Smooth muscle cell (in vitro differentiated cells): ENCODE data around the gene ATP1B1. TPM values are rescaled to one million over a fixed set of nuclear protein-coding genes. Genes with fewer than 3 reads are reported as not detected.

Source experiments
- DNase-seq: peaks from one replicate; lab custom pipeline; 2025; ENCODE audit not compliant: unreplicated experiment; lab: John Stamatoyannopoulos, UW
- H2AFZ ChIP-seq: fragments of 200-600 bp; sonication (generic); 2 replicates; pipeline ENCODE4 v1.6.0; 2016; ENCODE audit warnings: antibody characterized with exemption, low read depth, mild to moderate bottlenecking
- H3F3A ChIP-seq: fragments of 200-600 bp; sonication (generic); 2 replicates; pipeline ENCODE4 v1.6.0; 2017; ENCODE audit warnings: antibody characterized with exemption, low read depth
- H3K27ac ChIP-seq: fragments of 200-600 bp; sonication (generic); 2 replicates; pipeline ENCODE4 v1.5.1; 2016; ENCODE audit warnings: low read depth, mild to moderate bottlenecking
- H3K27me3 ChIP-seq: fragments of 200-600 bp; sonication (generic); 2 replicates; pipeline ENCODE4 v1.6.1; 2016; ENCODE audit warnings: low read depth, mild to moderate bottlenecking
- H3K36me3 ChIP-seq: fragments of 200-600 bp; sonication (generic); 2 replicates; pipeline ENCODE4 v1.5.1; 2016; ENCODE audit warnings: low read depth
- H3K4me1 ChIP-seq: fragments of 200-600 bp; sonication (generic); 2 replicates; pipeline ENCODE4 v1.5.1; 2016; ENCODE audit warnings: low read depth
- H3K4me2 ChIP-seq: fragments of 200-600 bp; sonication (generic); 2 replicates; pipeline ENCODE4 v1.6.0; 2016; ENCODE audit warnings: mild to moderate bottlenecking
- H3K4me3 ChIP-seq: fragments of 200-600 bp; sonication (generic); 2 replicates; pipeline ENCODE4 v1.5.1; 2016; ENCODE audit warnings: mild to moderate bottlenecking
- H3K79me2 ChIP-seq: fragments of 200-600 bp; sonication (generic); 2 replicates; pipeline ENCODE4 v1.6.0; 2016; ENCODE audit warnings: low read depth, mild to moderate bottlenecking
- H3K9ac ChIP-seq: fragments of 200-600 bp; sonication (generic); 2 replicates; pipeline ENCODE4 v1.6.0; 2016; ENCODE audit warnings: low read depth
- H3K9me3 ChIP-seq: fragments of 200-600 bp; sonication (generic); replicated peaks from 2 replicates; pipeline ENCODE4 v1.5.1; 2016; ENCODE audit warnings: low read depth
- H4K20me1 ChIP-seq: fragments of 200-600 bp; sonication (generic); 2 replicates; pipeline ENCODE4 v1.6.0; 2016; ENCODE audit warnings: low read depth
- CTCF ChIP-seq: fragments of 200-600 bp; sonication (generic); IDR thresholded peaks from 2 replicates; pipeline ENCODE4 v1.5.1; 2017; ENCODE audit warnings: borderline replicate concordance, mild to moderate bottlenecking, antibody characterized with exemption; ENCODE audit not compliant: insufficient read depth, poor library complexity, severe bottlenecking
- WGBS: methylation state at CpG from one replicate; pipeline ENCODE4 v1.1.7; 2016; ENCODE audit warnings: low lambda C conversion rate; 5-methylcytosine and 5-hydroxymethylcytosine counted together
- polyA plus RNA-seq: library from polyadenylated mRNA; unstranded; fragments of >200 nt; fragmentation: Nextera tagmentation; extraction: Ambion mirVana; gene quantifications from 2 replicates; pipeline ENCODE4 v1.2.1, GENCODE V29; 2016
- total RNA-seq: library from RNA; depleted of rRNA; stranded (reverse); fragments of >200 nt; gene quantifications from 2 replicates; pipeline ENCODE4 v1.2.3, GENCODE V29; 2014

Gene ATP1B1
- total and polyA plus RNA-seq, 2 experiments from 2014 or later: 144 to 347 TPM

GRCh38 chr1:169155675-169156074, 49.2 kb downstream of the ATP1B1 start:
- H3K4me3 ChIP-seq: no peak overlapping the region
- no peaks in the 10 kb centered on the region for H3K79me2 ChIP-seq
- H3K4me1 ChIP-seq: no peaks in the 10 kb centered on the region
- no peaks in the 10 kb centered on the region for H3F3A ChIP-seq
- DNase-seq: no peak
- no peaks in the 10 kb centered on the region for H3K9me3 ChIP-seq
- no peak for TF ChIP-seq CTCF
- H4K20me1 ChIP-seq: no peaks in the 10 kb centered on the region
- 89% methylated on average over 1 of the region's 1 CpG for WGBS
- no peak overlapping the region for H3K9ac ChIP-seq
- H3K36me3 ChIP-seq: no peaks in the 10 kb centered on the region
- no peak overlapping the region for H3K27ac ChIP-seq
- no peak overlapping the region for H3K4me2 ChIP-seq
- H3K27me3 ChIP-seq: no peaks in the 10 kb centered on the region
- H2AFZ ChIP-seq: no peak overlapping the region

- DNase-seq: no peak
- Histone ChIP-seq H3K27ac (no peak overlapping the region), H4K20me1 (no peaks in the 10 kb centered on the region), H3K79me2 (no peaks in the 10 kb centered on the region), H3K27me3 (no peaks in the 10 kb centered on the region), H3K4me3 (no peak overlapping the region), H3K36me3 (no peaks in the 10 kb centered on the region), H3K9me3 (no peaks in the 10 kb centered on the region), H2AFZ (no peak overlapping the region), H3K4me2 (no peak overlapping the region), H3K4me1 (no peaks in the 10 kb centered on the region), H3K9ac (no peak overlapping the region), H3F3A (no peaks in the 10 kb centered on the region)
- no peak for TF ChIP-seq CTCF
- WGBS: 89% methylated on average over 3 of the region's 3 CpGs
These were observed 50.1 kb downstream of the ATP1B1 start for GRCh38 chr1:169156580-169156979.

GRCh38 chr1:169160845-169161495, 54.5 kb downstream of the ATP1B1 start:
- no peaks in the 10 kb centered on the region for H4K20me1 ChIP-seq
- TF ChIP-seq CTCF: no peak
- H3K4me2 ChIP-seq: no peak overlapping the region
- no peaks in the 10 kb centered on the region for H3K4me1 ChIP-seq
- H3K4me3 ChIP-seq: no peak overlapping the region
- no peak overlapping the region for H2AFZ ChIP-seq
- H3K79me2 ChIP-seq: no peaks in the 10 kb centered on the region
- H3K27me3 ChIP-seq: no peaks in the 10 kb centered on the region
- H3F3A ChIP-seq: no peaks in the 10 kb centered on the region
- no peak overlapping the region for H3K27ac ChIP-seq
- WGBS: 92% methylated on average over 3 of the region's 3 CpGs
- DNase-seq: no peak
- H3K36me3 ChIP-seq: no peaks in the 10 kb centered on the region
- H3K9me3 ChIP-seq: no peaks in the 10 kb centered on the region
- no peak overlapping the region for H3K9ac ChIP-seq
